ENCODE measurements around the gene WSCD2.

Gene WSCD2

GRCh38 chr12:108129017-108129812, at the start of gene WSCD2:
Gene WSCD2 (plus strand): TSS chr12:108129288. CDS start chr12:108195833, 66,545 bp downstream.
- no peak for DNase-seq

- no peak for DNase-seq
Measured at GRCh38 chr12:108079721-108080120, 49.4 kb upstream of the WSCD2 start.

DNA sequence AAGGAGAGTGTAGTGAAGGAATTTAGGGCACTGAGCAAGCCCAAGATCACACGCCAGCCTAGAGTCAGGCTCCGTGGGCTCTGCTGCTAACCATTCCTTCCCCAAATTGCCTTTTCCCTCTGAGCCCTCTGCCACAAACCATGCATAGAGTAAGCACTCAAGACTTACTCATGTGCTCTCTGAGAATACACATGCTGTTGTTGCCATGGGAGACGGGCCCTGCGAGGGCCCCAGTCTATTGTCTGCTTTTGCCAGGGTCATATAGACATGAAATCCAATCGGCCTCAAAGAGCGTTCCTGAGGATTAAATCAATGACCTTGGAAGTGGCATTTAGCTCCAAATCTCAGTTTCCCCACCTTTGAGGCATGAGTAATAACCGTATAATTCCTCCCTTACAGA, 48.7 kb upstream of the WSCD2 start:
- DNase-seq: no peak

DNA sequence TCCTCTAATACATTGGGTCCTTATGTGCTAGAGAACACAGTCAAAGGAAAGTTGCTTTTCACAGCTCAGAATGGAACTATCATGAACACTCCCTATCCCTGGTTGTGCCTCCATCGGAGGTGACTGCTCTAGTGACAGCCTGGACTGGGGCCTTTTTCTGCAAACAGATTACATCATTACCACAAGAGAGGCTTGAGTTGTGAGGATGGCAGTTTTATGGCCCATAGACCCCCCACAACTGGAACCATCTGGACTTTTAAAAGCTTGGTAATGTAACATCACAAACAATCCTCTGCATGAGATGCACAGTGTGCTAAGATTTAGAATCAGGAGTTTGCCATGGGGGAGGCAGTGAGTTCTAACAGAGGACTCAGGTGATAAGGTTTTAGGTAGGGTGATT, 46.6 kb upstream of the WSCD2 start:
- DNase-seq: no peak

DNA sequence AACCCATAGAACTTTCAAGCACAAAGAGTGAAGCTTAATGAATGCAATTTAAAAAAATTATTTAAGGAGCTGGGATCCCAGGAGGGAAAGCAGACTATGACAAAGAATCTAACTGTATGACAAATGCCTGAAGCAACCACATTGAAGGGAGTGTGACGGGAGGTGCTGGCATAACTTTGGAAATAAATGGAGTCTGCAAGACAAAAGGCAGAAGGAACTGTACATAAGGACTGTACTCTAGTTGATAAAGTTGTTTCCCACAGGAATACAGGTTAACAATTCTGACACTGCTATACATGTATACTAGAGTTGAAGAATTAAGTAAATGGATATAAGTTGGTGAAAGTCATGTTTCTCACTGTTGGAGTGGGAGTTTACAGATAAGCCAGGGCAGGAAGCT, 41.2 kb upstream of the WSCD2 start:
- no peak for DNase-seq

- no peak for DNase-seq
Measured at GRCh38 chr12:108090107-108090899, 38.8 kb upstream of the WSCD2 start.

DNA sequence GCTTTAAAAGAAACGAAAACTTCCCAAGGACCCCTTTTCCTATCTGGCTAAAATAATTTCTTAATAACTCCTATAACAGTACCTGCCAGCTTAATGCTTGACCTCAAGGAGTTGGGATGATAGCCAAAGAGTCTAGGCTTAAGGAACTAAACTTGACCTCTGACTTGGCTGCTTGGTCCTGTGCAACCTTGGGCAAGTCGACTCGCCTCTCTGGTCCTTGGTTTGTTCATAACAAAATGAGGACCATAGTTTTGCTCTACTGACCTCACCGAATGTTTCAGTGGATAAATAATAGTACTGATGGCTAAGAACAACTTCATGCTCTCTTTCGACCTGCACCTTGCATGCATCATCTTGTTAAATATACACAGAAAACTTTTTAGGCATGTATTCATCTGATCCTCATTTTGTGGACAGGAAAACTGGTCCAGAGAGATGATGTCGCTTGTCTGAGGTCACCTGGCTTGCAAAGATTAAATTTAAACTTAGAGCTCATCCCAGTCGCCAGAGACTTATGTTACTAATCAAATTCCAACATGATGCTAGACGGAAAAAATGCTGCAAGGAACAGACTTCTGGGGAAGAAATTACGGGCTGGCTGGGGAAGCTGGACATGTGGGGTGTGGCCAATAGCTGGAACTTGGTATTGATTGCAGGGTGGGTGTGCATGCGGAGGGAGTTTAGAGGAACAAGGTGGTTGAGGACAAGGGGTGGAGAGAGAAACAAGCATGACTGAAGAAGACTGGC, 38.0 kb upstream of the WSCD2 start:
- no peak for DNase-seq

- no peak for DNase-seq
Measured at GRCh38 chr12:108091679-108092051, 37.4 kb upstream of the WSCD2 start.

GRCh38 chr12:108093209-108093608, 35.9 kb upstream of the WSCD2 start:
- no peak for DNase-seq

GRCh38 chr12:108094056-108094649, 34.9 kb upstream of the WSCD2 start:
- no peak for DNase-seq

- DNase-seq: no peak
Measured at GRCh38 chr12:108097160-108097911, 31.8 kb upstream of the WSCD2 start.

GRCh38 chr12:108098374-108098773, 30.7 kb upstream of the WSCD2 start:
- no peak for DNase-seq

GRCh38 chr12:108099073-108099472, 30.0 kb upstream of the WSCD2 start:
- DNase-seq: no peak

DNA sequence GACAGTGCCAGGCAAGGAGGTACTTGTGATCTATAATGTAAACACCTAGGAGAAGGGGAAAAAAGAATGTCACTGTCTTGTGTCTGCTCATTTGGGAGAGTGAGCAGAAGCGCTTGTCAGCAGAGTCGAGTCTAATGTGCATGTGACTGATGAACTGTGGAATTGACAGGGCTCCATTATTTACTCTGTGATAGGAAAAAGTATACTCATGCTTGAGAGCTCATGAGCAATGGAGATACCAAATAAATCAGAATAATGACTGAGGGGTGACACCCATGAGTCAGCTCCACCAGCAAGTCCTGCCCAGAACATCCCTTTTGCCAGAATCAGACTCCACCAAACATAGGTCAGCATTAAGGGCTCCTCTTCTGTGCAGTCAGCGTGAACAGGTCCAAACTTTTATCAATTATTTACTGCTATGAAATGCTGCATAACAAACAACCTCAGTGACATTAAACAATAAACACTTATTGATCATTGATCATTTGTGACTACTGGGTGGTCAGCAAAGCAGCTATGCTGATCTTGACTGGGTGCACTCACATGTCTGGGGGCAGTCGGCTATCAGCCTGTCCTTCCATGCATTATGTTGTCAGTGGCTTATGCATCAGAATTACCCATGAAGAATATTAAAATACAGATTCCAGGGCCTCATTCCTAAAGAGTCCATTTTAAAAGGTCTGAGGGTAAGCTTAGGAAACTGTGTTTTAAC, 29.2 kb upstream of the WSCD2 start:
- no peak for DNase-seq

- DNase-seq: no peak
Measured at GRCh38 chr12:108101605-108102175, 27.4 kb upstream of the WSCD2 start.

- no peak for DNase-seq
Measured at GRCh38 chr12:108102363-108102762, 26.7 kb upstream of the WSCD2 start.

- no peak for DNase-seq
Measured at GRCh38 chr12:108103087-108103486, 26.0 kb upstream of the WSCD2 start.

GRCh38 chr12:108103517-108103916, 25.6 kb upstream of the WSCD2 start:
- no peak for DNase-seq

- DNase-seq: no peak
Measured at GRCh38 chr12:108104657-108105056, 24.4 kb upstream of the WSCD2 start.

GRCh38 chr12:108106599-108106998, 22.5 kb upstream of the WSCD2 start:
- DNase-seq: no peak

DNA sequence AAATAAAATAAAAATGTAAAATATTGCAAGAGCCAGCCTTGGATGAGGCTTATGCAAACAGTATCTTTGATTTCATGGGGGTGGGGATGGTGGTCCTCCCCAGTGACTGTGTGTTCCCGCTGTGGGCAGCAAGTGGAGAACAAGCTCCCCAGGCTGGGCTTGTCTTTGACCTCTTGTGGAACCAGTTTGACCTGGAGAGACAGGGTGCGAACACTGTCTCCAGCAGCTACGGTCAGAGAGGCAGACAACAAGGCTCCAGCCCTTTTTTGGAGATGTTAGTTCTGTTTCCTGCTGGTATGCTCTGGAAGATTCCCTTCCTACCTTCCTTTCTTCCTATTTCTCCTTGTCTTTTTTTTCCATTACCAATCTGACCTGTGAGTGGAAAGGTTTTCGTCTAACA, 21.8 kb upstream of the WSCD2 start:
- no peak for DNase-seq
